T-helper 1 cell treated with Interleukin-12 subunit alpha and Interleukin-12 subunit beta and Interleukin-4 antibody, amounts not matched to agents 30 μg/mL and 1 μg/mL, for 36 hours (primary cell): ENCODE measurements around the gene CDC5L.

ENCODE experiments used
- H3K27ac Mint-ChIP-seq: one replicate; pipeline ENCODE4 v1.8.0; 2021; ENCODE audit warnings: mild to moderate bottlenecking, mixed read lengths
- H3K27me3 Mint-ChIP-seq: one replicate; pipeline ENCODE4 v1.8.0; 2021; ENCODE audit warnings: low read depth, mixed read lengths
- H3K36me3 Mint-ChIP-seq: one replicate; pipeline ENCODE4 v1.8.0; 2021; ENCODE audit warnings: low read depth, mixed read lengths
- H3K4me1 Mint-ChIP-seq: one replicate; pipeline ENCODE4 v1.8.0; 2021; ENCODE audit warnings: low read depth, mixed read lengths
- H3K4me3 Mint-ChIP-seq: one replicate; pipeline ENCODE4 v1.8.0; 2021; ENCODE audit warnings: mild to moderate bottlenecking, moderate library complexity, mixed read lengths
- H3K9me3 Mint-ChIP-seq: one replicate; pipeline ENCODE4 v1.8.0; 2021; ENCODE audit warnings: mixed read lengths

CDC5L gene

GRCh38 chr6:44494011-44494501 lies 106.5 kb downstream of the CDC5L start:
- Mint-ChIP-seq H3K4me1 (no peaks in the 10 kb centered on the region), H3K27me3 (peaks cover 4% of the 10 kb centered on the region), H3K27ac (no peak overlapping the region), H3K9me3 (no peaks in the 10 kb centered on the region), H3K36me3 (no peaks in the 10 kb centered on the region), H3K4me3 (no peak overlapping the region)

DNA sequence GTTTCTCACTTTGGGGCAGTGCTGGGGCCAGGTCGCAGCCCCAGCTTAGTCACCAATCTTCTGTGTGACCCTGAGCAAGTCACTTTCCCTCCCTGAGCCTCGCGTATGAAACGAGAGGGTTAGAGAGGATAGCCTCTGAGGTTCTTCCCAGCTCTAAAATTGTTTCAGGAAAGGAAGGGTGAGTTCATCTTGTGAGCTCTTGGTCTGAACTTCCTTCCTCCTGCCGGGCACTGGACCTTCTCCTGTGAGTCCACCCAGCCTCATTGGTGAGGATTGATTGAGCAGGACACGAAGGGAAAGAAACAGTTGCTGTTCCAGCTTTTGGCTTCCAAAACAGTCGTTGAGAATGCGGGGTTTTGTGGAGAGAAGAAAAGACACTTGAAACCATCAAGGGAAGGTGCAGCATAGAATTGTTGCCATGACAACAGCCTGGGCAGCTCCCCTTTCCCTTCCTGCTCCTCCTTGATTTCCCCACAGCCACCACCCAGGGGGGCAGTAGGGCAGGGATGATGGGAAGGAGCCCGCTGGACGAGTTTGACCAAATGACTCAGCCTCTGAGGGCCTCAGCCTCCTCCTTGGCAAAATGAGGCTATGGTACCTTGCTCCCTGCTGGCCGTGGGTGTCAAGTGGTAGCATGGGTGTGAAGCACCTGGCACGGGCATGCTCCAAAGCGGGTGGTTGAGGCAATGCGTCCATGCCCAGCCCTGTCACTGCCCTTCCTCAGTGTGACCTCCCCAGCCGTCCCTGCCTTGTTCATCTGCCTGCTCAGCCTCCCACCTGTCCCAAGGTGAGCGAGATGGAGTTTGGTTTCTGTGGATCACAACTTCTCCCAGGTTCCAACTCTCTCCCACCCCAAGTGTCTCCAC lies 107.8 kb downstream of the CDC5L start:
- no peak overlapping the region for H3K27ac Mint-ChIP-seq
- H3K36me3 Mint-ChIP-seq = no peaks in the 10 kb centered on the region
- H3K27me3 Mint-ChIP-seq = peaks cover 4% of the 10 kb centered on the region
- no peak overlapping the region for H3K4me3 Mint-ChIP-seq
- no peaks in the 10 kb centered on the region for H3K4me1 Mint-ChIP-seq
- H3K9me3 Mint-ChIP-seq = no peaks in the 10 kb centered on the region

DNA sequence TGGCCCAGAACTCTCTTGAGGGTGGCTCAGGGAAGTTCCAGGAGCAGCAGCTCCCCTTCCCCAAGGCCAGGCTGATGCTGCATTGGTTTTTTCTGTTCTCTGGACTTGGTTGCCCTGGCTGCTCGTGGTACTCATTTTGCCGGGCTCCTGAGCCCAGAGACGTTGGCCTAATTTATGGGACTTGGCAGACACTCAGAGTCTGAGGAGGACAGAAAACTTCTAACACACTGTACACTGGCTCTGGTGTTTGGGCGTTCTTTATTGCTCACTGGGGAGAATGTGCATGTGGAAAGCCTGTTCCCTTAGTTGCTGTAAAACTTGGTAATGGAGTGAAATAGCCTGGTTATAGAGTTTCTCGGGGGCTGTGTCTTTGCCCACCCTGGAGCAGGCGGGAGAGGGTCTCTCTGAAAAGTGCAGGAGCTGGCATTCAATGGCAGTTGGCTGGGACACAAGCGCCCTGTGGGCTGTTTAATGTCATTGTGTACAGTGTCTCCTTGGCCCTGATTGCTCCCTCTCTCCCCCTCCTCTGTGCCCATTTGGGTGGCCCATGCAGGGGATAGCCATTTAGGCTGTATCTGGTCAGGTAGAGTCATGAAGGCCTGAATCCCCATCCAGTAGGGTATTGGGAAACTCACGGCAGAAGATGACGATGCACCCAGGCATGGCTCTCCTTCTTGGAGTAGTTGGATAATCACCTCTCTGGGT lies 109.3 kb downstream of the CDC5L start:
- no peaks in the 10 kb centered on the region for H3K36me3 Mint-ChIP-seq
- no peak overlapping the region for H3K27ac Mint-ChIP-seq
- H3K9me3 Mint-ChIP-seq = no peaks in the 10 kb centered on the region
- no peaks in the 10 kb centered on the region for H3K27me3 Mint-ChIP-seq
- no peak overlapping the region for H3K4me3 Mint-ChIP-seq
- no peaks in the 10 kb centered on the region for H3K4me1 Mint-ChIP-seq

DNA sequence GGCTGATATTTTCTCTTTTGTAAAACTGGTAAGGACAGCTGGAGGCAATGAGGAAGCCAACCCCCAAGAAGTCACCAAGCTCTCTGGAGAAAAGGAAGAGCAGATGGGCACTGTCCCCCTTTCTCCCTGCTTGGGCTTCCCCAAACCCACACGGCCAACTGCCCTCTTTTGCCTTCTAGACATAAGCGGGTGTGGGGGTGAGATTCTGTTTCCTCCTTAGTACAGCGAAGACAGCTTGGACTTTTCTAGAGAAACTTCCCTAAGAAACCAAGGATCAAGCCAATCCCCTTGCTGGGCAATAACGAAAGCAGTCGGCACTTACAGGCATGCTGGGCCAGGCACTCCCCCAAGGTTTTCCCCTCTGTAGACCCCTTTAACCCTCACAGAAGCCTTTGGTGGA lies 110.3 kb downstream of the CDC5L start:
- Mint-ChIP-seq H3K27ac (no peak overlapping the region), H3K9me3 (no peaks in the 10 kb centered on the region), H3K4me1 (no peaks in the 10 kb centered on the region), H3K4me3 (no peak overlapping the region), H3K27me3 (no peaks in the 10 kb centered on the region), H3K36me3 (no peaks in the 10 kb centered on the region)

DNA sequence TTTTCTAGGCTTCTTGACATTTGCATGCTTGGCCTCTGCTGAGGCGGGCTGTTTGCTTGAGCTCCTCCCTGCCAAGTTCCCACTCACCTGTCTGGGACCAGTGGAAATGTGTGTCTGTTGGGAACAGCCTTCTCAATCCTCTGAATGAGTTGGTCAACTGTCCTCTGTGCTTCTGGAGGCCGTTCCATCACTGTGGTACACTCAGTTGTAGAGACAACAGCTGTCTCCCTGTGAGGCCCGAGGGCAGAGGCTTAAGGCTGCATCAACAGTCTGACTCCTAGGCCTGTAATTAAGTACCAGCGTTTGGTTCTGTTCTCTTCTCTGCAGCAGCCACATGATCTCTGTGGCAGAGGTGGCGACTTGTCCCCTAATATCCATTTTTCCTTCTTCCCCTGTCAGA lies 110.9 kb downstream of the CDC5L start:
- H3K4me3 Mint-ChIP-seq = no peak overlapping the region
- no peaks in the 10 kb centered on the region for H3K27me3 Mint-ChIP-seq
- H3K36me3 Mint-ChIP-seq = no peaks in the 10 kb centered on the region
- H3K4me1 Mint-ChIP-seq = no peaks in the 10 kb centered on the region
- H3K9me3 Mint-ChIP-seq = no peaks in the 10 kb centered on the region
- no peak overlapping the region for H3K27ac Mint-ChIP-seq

DNA sequence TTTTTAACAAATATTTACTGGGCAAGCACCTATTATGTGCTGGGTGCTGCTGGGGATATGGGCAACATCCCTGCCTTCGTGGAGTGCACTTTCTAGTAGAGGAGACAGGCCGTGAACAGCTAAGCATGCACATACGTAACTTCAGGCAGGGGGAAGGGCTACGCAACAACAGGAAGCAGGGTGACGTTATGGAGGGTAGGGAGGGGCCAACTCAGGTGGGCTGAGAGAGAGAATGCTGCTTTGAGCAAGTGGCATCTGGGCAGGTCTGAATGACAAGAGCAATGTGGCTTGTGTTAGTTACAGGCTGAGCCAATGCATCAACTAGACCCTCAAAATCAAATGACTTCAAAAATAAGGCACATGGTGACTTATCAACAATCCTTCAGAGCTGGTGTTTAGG lies 112.1 kb downstream of the CDC5L start:
- Mint-ChIP-seq H3K4me3 (no peak overlapping the region), H3K27me3 (no peaks in the 10 kb centered on the region), H3K4me1 (no peaks in the 10 kb centered on the region), H3K36me3 (no peaks in the 10 kb centered on the region), H3K27ac (no peak overlapping the region), H3K9me3 (no peaks in the 10 kb centered on the region)
